Measurements from ENCODE around the gene PLP1. TPM values are rescaled to one million over a fixed set of nuclear protein-coding genes. Genes with fewer than 3 reads are reported as not detected.

Gene PLP1
- total and polyA plus RNA-seq, 11 donors: 1.2 to 12.5 (median 3.8) TPM

DNA sequence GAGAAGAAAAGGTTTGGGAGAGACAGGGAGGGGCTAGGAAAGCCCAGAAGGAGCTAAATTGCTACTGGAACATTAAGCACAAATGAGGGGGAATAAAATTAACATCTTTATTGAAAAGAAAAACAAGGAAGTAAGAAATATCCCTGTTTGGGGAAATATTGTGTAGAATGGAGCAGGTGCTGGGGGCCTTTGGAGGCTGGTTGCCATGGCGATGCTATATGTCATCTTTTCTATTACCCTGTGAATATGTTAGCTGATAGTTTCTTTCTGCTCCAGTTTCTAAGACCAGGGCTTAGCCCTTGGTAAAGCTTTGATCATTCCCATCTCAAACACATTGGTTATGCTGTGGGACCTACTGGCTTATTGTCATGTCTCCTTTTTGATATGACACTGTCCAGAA, 37.2 kb upstream of the PLP1 start:
- DNase-seq (no peak), ATAC-seq (no peak)
- Histone ChIP-seq H3K9me3 (no peaks in the 10 kb centered on the region), H3K27me3 (peaks cover 0 to 14% (median 0%) of the 10 kb centered on the region in 9 donors), H3K4me1 (no peaks in the 10 kb centered on the region), H3K27ac (no peak overlapping the region), H3K4me3 (no peak overlapping the region), H3K36me3 (no peaks in the 10 kb centered on the region)
- 85 to 100% (median 96%) methylated on average over 1 of the region's 1 CpG for WGBS, 4 donors
- TF ChIP-seq POLR2A (IDR thresholded peaks at IDR 0.05): no peak
- TF ChIP-seq, protein P1, sequence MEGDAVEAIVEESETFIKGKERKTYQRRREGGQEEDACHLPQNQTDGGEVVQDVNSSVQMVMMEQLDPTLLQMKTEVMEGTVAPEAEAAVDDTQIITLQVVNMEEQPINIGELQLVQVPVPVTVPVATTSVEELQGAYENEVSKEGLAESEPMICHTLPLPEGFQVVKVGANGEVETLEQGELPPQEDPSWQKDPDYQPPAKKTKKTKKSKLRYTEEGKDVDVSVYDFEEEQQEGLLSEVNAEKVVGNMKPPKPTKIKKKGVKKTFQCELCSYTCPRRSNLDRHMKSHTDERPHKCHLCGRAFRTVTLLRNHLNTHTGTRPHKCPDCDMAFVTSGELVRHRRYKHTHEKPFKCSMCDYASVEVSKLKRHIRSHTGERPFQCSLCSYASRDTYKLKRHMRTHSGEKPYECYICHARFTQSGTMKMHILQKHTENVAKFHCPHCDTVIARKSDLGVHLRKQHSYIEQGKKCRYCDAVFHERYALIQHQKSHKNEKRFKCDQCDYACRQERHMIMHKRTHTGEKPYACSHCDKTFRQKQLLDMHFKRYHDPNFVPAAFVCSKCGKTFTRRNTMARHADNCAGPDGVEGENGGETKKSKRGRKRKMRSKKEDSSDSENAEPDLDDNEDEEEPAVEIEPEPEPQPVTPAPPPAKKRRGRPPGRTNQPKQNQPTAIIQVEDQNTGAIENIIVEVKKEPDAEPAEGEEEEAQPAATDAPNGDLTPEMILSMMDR (IDR thresholded peaks at IDR 0.05): no peak
- intact Hi-C loops (cut with DNase I): no loop called here

DNA sequence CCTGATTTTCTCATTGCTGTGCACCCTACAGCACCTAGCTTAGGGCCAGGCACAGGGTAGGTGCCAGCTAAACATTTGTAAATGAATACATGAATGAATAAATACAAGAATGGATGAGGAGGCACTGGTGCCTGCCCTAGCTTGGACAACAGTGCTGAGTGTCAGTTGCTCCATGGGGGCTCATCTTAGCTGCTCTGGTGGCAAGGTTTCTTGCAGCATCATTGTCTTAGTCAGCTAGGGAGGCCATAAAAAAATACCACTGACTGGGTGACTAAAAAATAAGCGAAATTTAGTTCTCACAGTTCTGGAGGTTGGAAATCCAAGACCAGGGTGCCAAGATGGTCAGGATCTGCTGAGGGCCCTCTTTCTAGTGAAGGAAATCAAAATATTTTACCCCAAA, 34.8 kb upstream of the PLP1 start:
- no peaks in the 10 kb centered on the region for H3K36me3 ChIP-seq
- DNase-seq (no peak), ATAC-seq (no peak)
- H3K4me1 ChIP-seq: no peaks in the 10 kb centered on the region
- H3K27ac ChIP-seq: no peak overlapping the region
- TF ChIP-seq, protein P1 (IDR thresholded peaks at IDR 0.05): no peak
- no peak for TF ChIP-seq POLR2A (IDR thresholded peaks at IDR 0.05)
- 48 to 92% (median 82%) methylated on average over 1 of the region's 1 CpG for WGBS, 4 donors
- intact Hi-C loops (cut with DNase I): no loop called here
- H3K4me3 ChIP-seq: no peak overlapping the region
- H3K27me3 ChIP-seq: peaks cover 0 to 12% (median 0%) of the 10 kb centered on the region in 9 donors
- H3K9me3 ChIP-seq: no peaks in the 10 kb centered on the region

DNA sequence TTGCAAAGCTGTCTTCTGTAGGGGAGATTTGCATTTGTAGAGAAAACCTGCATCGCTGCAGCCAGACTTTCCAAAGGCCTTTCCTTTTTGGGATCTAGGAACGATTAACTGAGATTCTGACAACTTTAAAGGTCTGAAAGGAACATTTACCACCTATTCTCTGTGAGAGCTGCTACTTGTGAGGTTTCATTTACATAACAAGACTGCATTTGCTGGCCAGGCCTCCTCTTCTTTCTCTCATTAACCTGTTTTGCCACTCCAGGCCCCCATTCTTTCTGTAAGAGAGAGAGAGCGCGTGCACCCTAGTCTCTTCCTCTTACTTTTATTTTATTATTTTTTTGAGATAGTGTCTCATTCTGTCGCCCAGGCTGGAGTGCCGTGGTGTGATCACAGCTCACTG, 34.3 kb upstream of the PLP1 start:
- ATAC-seq (no peak), DNase-seq (no peak)
- Histone ChIP-seq H3K27me3 (peaks cover 0 to 12% (median 0%) of the 10 kb centered on the region in 9 donors), H3K9me3 (no peaks in the 10 kb centered on the region), H3K4me3 (no peak overlapping the region), H3K4me1 (no peaks in the 10 kb centered on the region), H3K36me3 (no peaks in the 10 kb centered on the region), H3K27ac (no peak overlapping the region)
- TF ChIP-seq, protein P1 (IDR thresholded peaks at IDR 0.05): no peak
- no peak for TF ChIP-seq POLR2A (IDR thresholded peaks at IDR 0.05)
- intact Hi-C loops (cut with DNase I): no loop called here
- 43 to 87% (median 68%) methylated on average over 6 of the region's 6 CpGs for WGBS, 4 donors

DNA sequence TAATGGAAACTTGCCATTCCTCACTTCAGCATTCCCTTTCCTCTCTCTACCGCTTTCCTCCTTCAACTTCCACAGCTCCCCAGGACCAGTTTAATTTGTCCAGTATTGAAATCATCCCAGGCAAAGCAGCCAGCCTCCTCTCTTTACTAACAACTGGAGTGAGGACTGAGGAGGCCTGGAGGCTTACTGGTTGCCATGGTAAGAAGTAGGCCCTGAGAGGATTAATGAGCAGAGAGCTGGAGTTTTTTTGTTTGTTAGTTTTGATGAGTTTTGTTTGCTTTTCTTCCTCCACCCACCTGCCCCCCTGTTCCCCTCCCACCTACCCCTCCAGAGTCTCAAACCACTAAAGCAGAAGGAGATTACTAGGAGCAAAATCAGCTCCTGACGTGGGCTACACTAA, 29.5 kb upstream of the PLP1 start:
- no peak for DNase-seq
- intact Hi-C loops (cut with DNase I): no loop called here
- ATAC-seq: no peak
- Histone ChIP-seq H3K27ac (no peak overlapping the region), H3K4me3 (no peak overlapping the region), H3K36me3 (no peaks in the 10 kb centered on the region), H3K4me1 (no peaks in the 10 kb centered on the region), H3K9me3 (no peaks in the 10 kb centered on the region), H3K27me3 (peaks cover 0 to 23% (median 0%) of the 10 kb centered on the region in 9 donors)
- TF ChIP-seq, protein P1 (IDR thresholded peaks at IDR 0.05): no peak
- no peak for TF ChIP-seq POLR2A (IDR thresholded peaks at IDR 0.05)
- 59 to 88% (median 79%) methylated on average over 2 of the region's 2 CpGs for WGBS, 4 donors
